NT2/D1 (cell line): ENCODE measurements around the gene TBC1D10B.

Source experiments
- DNase-seq: peaks from one replicate; pipeline ENCODE4 v3.0.0-alpha.2; 2011; ENCODE audit warnings: low read depth, low spot score
- H3K27me3 ChIP-seq: 2 replicates; pipeline ENCODE4 v1.6.0; 2011; ENCODE audit warnings: mild to moderate bottlenecking; ENCODE audit not compliant: insufficient read length, insufficient read depth
- H3K36me3 ChIP-seq: 2 replicates; pipeline ENCODE4 v1.6.1; 2011; ENCODE audit warnings: mild to moderate bottlenecking, low read length, mixed read lengths; ENCODE audit not compliant: insufficient read depth, insufficient read length
- H3K4me1 ChIP-seq: 2 replicates; pipeline ENCODE4 v1.5.1; 2011; ENCODE audit not compliant: insufficient read depth, insufficient read length
- H3K4me3 ChIP-seq: 2 replicates; pipeline ENCODE4 v1.5.1; 2011; ENCODE audit warnings: low read depth; ENCODE audit not compliant: insufficient read length
- H3K9ac ChIP-seq: 2 replicates; pipeline ENCODE4 v1.6.0; 2011; ENCODE audit warnings: low read depth; ENCODE audit not compliant: insufficient read length
- H3K9me3 ChIP-seq: 2 replicates; pipeline ENCODE4 v1.5.1; 2011; ENCODE audit warnings: mild to moderate bottlenecking, low read length; ENCODE audit not compliant: insufficient read depth
- SUZ12 ChIP-seq: IDR thresholded peaks from 2 replicates; pipeline ENCODE4 v1.6.1; 2011; ENCODE audit not compliant: insufficient read length, insufficient read depth; ENCODE audit errors: extremely low read depth
- YY1 ChIP-seq: IDR thresholded peaks from 2 replicates; pipeline ENCODE4 v1.6.1; 2011; ENCODE audit not compliant: insufficient read length, insufficient read depth
- ZNF274 ChIP-seq: IDR thresholded peaks from 2 replicates; pipeline ENCODE4 v1.6.1; 2011; ENCODE audit warnings: mild to moderate bottlenecking, low read depth, low read length

TBC1D10B gene

GRCh38 chr16:30395992-30396585 is 25.8 kb upstream of the TBC1D10B start:
- Histone ChIP-seq H3K4me3 (peak overlapping the region; percentile 95), H3K27me3 (no peaks in the 10 kb centered on the region), H3K9ac (peak overlapping the region; percentile 95), H3K36me3 (peaks cover 30% of the 10 kb centered on the region), H3K9me3 (no peaks in the 10 kb centered on the region), H3K4me1 (peaks cover 22% of the 10 kb centered on the region)
- no peak for TF ChIP-seq YY1
- no peak for TF ChIP-seq ZNF274
- TF ChIP-seq SUZ12, result no peak
- DNase-seq, result no peak

GRCh38 chr16:30395155-30395991 is 25.1 kb upstream of the TBC1D10B start, which contains the start of gene ZNF48:
Gene ZNF48 (plus strand): TSS chr16:30395420. CDS start chr16:30395795, 375 bp downstream.
- Histone ChIP-seq H3K27me3 (no peaks in the 10 kb centered on the region), H3K9me3 (no peaks in the 10 kb centered on the region), H3K4me3 (peak within 1 kb of the TSS; percentile 95), H3K36me3 (peaks cover 30% of the 10 kb centered on the region), H3K9ac (peak within 1 kb of the TSS; percentile 95), H3K4me1 (peaks cover 22% of the 10 kb centered on the region)
- TF ChIP-seq ZNF274 (no peak), SUZ12 (no peak), YY1 (no peak)
- peak; percentile 80 for DNase-seq

GRCh38 chr16:30394592-30395154 is 24.4 kb upstream of the TBC1D10B start:
- Histone ChIP-seq H3K9me3 (no peaks in the 10 kb centered on the region), H3K36me3 (peaks cover 30% of the 10 kb centered on the region), H3K4me3 (peak overlapping the region; percentile 95), H3K4me1 (peaks cover 19% of the 10 kb centered on the region), H3K9ac (peak overlapping the region; percentile 95), H3K27me3 (no peaks in the 10 kb centered on the region)
- TF ChIP-seq ZNF274, result no peak
- TF ChIP-seq SUZ12, result no peak
- TF ChIP-seq YY1, result no peak
- no peak for DNase-seq

GRCh38 chr16:30383521-30383920 is 13.2 kb upstream of the TBC1D10B start:
- Histone ChIP-seq H3K4me1 (peaks cover 12% of the 10 kb centered on the region), H3K27me3 (no peaks in the 10 kb centered on the region), H3K36me3 (peaks cover 12% of the 10 kb centered on the region), H3K4me3 (no peak overlapping the region), H3K9me3 (no peaks in the 10 kb centered on the region), H3K9ac (no peak overlapping the region)
- TF ChIP-seq SUZ12 (no peak), YY1 (no peak), ZNF274 (no peak)
- DNase-seq, result no peak

- H3K4me3 ChIP-seq, result no peak within 1 kb of the TSS
- peak within 1 kb of the TSS; percentile 23 for H3K9ac ChIP-seq
- H3K27me3 ChIP-seq, result no peaks in the 10 kb centered on the region
- DNase-seq, result no peak
- TF ChIP-seq YY1 (no peak), SUZ12 (no peak), ZNF274 (no peak)
- H3K36me3 ChIP-seq, result peaks cover 12% of the 10 kb centered on the region
- H3K4me1 ChIP-seq, result peaks cover 12% of the 10 kb centered on the region
- H3K9me3 ChIP-seq, result no peaks in the 10 kb centered on the region
Observed at GRCh38 chr16:30382111-30382881, 12.0 kb upstream of the TBC1D10B start, which contains the start of gene SEPTIN1. Gene SEPTIN1 (minus strand): TSS chr16:30382561. CDS start chr16:30382542, 19 bp downstream.

- TF ChIP-seq SUZ12, result no peak
- H3K4me3 ChIP-seq, result no peak overlapping the region
- H3K9ac ChIP-seq, result peak overlapping the region; percentile 23
- H3K27me3 ChIP-seq, result no peaks in the 10 kb centered on the region
- H3K4me1 ChIP-seq, result peaks cover 14% of the 10 kb centered on the region
- no peaks in the 10 kb centered on the region for H3K9me3 ChIP-seq
- DNase-seq, result no peak
- peaks cover 12% of the 10 kb centered on the region for H3K36me3 ChIP-seq
Observed at GRCh38 chr16:30381291-30382041, 11.2 kb upstream of the TBC1D10B start.
